ENCODE measurements around the gene B4GALT3. TPM values are rescaled to one million over a fixed set of nuclear protein-coding genes. Genes with fewer than 3 reads are reported as not detected.
A peak's percentile ranks its signal among the peaks of the same experiment; 100 is the strongest.

B4GALT3 gene
- total and polyA plus RNA-seq, 2 of the 8 experiments (the other 6 are each of a cell fraction or from before 2014, with no cell fraction given) = 42.3 to 43.0 TPM

DNA sequence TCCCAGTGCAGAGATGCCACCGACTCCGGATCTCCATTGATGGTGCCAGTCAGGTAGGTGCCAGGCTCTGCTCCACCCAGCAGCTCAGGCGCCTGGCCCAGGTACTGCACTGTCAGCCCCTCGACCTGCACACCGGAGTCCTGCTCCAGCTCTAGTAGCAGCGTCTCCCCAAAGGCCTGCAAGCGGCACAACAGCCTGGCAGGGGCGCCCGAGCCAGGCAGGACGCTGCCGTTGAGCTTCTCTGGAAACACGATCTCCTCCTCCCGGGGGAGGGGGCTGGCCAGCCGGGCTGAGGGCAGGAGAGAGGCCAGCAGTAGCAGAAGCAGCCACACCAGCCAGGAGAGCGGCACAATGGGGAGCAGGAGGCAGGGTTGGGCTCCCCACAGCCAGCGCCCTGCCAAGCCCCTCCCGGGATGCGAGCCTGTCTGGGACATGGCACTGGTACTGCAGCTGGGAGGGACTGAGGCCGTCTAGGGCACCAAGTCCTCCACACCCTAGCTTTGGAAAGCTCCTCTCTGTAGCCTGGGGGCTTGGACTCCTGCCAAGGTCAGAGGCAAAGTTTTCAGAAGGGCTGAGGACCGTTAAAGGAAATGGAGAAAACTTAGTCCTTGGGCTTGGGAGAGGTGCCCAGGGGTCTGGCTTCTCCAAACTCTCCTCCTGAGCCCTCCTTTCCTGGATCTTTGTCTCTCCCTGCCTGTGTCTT is 21.0 kb upstream of the B4GALT3 start (continued):
- TF ChIP-seq CTCF (IDR thresholded peaks at IDR 0.05; ENCODE audit: control extremely low read depth in 1 of 3, insufficient read depth in 1 of 3, low read depth in 1 of 3, low read length in 3 of 3) = peak; percentile 35 to 46 (median 45)
- TF ChIP-seq SIX5 (IDR thresholded peaks at IDR 0.05; ENCODE audit: low read depth, low read length) = no peak
- TF ChIP-seq ATF2 (IDR thresholded peaks at IDR 0.05; ENCODE audit: low read length) = no peak

All from H1 (cell line).